Suprapubic skin (tissue), 4 donors: Measurements from ENCODE around the gene RTN4R.

Experiments used
- EP300 ChIP-seq: sonication (generic); formaldehyde crosslinking; IDR thresholded peaks from one replicate; pipeline ENCODE4 v1.6.1; 2017; ENCODE audit warnings: antibody characterized with exemption
- POLR2A ChIP-seq, 2 donors: fragments of 450-650 bp; IDR thresholded peaks; one replicate each; pipeline ENCODE4 v1.6.1; 2017; ENCODE audit warnings: antibody characterized with exemption in 2 of 2, mild to moderate bottlenecking in 2 of 2, moderate library complexity in 2 of 2
- POLR2AphosphoS5 ChIP-seq, 3 donors: sonication (generic); formaldehyde crosslinking; IDR thresholded peaks; one replicate each; pipeline ENCODE4 v1.6.1; 2017; ENCODE audit warnings: antibody characterized with exemption in 3 of 3
- TF ChIP-seq, protein P1 (sequence below), 2 donors: fragments of 200-600 bp in 1 of 2; fragments of 450-650 bp in 1 of 2; sonication (generic) in 1 of 2; IDR thresholded peaks; one replicate each; pipeline ENCODE4 v1.5.1; 2016 to 2019; ENCODE audit warnings: antibody characterized with exemption in 2 of 2, mild to moderate bottlenecking in 1 of 2, moderate library complexity in 1 of 2

DNA sequence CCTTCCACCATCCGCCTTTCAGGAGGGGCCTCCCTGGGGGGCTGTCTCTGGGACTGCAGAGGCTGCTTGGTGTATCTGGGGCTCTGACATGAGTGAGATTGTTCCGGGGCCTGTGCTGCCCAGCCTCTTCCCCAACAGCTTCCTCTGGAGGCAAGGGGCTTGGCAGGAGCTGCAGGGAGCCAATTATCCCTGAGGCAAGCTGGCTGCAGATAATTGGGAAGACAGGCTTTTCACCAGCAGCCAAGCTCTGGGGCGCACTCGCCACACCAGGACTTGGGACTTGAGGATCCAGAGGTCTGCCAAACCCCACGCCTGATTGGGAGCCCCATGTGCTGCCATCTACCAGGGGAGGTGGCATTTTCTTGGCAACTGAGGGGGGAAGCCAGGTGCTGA is 15.6 kb upstream of the RTN4R start:
- TF ChIP-seq, protein P1, sequence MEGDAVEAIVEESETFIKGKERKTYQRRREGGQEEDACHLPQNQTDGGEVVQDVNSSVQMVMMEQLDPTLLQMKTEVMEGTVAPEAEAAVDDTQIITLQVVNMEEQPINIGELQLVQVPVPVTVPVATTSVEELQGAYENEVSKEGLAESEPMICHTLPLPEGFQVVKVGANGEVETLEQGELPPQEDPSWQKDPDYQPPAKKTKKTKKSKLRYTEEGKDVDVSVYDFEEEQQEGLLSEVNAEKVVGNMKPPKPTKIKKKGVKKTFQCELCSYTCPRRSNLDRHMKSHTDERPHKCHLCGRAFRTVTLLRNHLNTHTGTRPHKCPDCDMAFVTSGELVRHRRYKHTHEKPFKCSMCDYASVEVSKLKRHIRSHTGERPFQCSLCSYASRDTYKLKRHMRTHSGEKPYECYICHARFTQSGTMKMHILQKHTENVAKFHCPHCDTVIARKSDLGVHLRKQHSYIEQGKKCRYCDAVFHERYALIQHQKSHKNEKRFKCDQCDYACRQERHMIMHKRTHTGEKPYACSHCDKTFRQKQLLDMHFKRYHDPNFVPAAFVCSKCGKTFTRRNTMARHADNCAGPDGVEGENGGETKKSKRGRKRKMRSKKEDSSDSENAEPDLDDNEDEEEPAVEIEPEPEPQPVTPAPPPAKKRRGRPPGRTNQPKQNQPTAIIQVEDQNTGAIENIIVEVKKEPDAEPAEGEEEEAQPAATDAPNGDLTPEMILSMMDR (IDR thresholded peaks at IDR 0.05) = no peak
- TF ChIP-seq POLR2AphosphoS5 (IDR thresholded peaks at IDR 0.05) (no peak), POLR2A (IDR thresholded peaks at IDR 0.05) (no peak), EP300 (no peak)
